ENCODE results near the gene COMMD1. TPM values are rescaled to one million over a fixed set of nuclear protein-coding genes. Genes with fewer than 3 reads are reported as not detected.

Gene COMMD1
- polyA plus RNA-seq, 1 donor from 2014 or later = 69.1 TPM

DNA sequence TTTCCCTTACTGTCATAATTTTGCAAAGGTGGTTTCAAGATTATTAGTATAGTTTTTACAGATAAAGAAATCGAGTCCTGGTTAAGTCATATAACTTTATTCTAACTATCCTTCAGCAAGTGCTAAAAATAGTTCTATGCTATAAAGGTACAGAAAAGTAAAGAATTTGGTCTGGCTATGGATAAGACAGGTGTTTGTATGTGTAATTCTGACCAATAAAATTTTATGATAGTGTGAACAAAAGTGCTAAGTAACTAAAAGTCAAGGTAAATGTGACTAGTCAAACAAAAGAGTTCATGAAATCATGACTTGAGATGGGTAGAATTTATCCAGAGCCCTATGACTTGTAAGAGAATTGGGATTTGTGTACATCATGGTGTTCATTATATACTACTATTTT, 140.7 kb downstream of the COMMD1 start:
- Histone ChIP-seq H3K79me2 (replicated peaks; ENCODE audit: insufficient read depth, low read length) (no peaks in the 10 kb centered on the region), H3K27me3 (ENCODE audit: insufficient read depth, low read depth, low read length) (no peaks in the 10 kb centered on the region), H3K9ac (ENCODE audit: low read length) (no peak overlapping the region), H3K4me2 (ENCODE audit: low read length) (no peak overlapping the region), H3K36me3 (ENCODE audit: insufficient read depth, low read length) (no peaks in the 10 kb centered on the region), H3F3A (ENCODE audit: insufficient read depth, low read length, poor library complexity, severe bottlenecking) (no peaks in the 10 kb centered on the region), H3K9me3 (ENCODE audit: low read length) (no peaks in the 10 kb centered on the region), H3K27ac (ENCODE audit: low read length) (no peak overlapping the region), H3K9me2 (ENCODE audit: insufficient read depth, low read length) (no peaks in the 10 kb centered on the region), H2AFZ (ENCODE audit: low read depth, low read length) (no peak overlapping the region), H4K20me1 (ENCODE audit: insufficient read depth) (no peaks in the 10 kb centered on the region), H3K4me3 (ENCODE audit: low read length) (no peak overlapping the region)
- TF ChIP-seq POLR2AphosphoS5 (IDR thresholded peaks at IDR 0.05) = no peak
- TF ChIP-seq, protein P1, sequence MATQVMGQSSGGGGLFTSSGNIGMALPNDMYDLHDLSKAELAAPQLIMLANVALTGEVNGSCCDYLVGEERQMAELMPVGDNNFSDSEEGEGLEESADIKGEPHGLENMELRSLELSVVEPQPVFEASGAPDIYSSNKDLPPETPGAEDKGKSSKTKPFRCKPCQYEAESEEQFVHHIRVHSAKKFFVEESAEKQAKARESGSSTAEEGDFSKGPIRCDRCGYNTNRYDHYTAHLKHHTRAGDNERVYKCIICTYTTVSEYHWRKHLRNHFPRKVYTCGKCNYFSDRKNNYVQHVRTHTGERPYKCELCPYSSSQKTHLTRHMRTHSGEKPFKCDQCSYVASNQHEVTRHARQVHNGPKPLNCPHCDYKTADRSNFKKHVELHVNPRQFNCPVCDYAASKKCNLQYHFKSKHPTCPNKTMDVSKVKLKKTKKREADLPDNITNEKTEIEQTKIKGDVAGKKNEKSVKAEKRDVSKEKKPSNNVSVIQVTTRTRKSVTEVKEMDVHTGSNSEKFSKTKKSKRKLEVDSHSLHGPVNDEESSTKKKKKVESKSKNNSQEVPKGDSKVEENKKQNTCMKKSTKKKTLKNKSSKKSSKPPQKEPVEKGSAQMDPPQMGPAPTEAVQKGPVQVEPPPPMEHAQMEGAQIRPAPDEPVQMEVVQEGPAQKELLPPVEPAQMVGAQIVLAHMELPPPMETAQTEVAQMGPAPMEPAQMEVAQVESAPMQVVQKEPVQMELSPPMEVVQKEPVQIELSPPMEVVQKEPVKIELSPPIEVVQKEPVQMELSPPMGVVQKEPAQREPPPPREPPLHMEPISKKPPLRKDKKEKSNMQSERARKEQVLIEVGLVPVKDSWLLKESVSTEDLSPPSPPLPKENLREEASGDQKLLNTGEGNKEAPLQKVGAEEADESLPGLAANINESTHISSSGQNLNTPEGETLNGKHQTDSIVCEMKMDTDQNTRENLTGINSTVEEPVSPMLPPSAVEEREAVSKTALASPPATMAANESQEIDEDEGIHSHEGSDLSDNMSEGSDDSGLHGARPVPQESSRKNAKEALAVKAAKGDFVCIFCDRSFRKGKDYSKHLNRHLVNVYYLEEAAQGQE (IDR thresholded peaks at IDR 0.05; ENCODE audit: borderline replicate concordance) = no peak
- TF ChIP-seq MXI1 (conservative IDR thresholded peaks at IDR 0.05; ENCODE audit: poor library complexity, severe bottlenecking) = no peak

DNA sequence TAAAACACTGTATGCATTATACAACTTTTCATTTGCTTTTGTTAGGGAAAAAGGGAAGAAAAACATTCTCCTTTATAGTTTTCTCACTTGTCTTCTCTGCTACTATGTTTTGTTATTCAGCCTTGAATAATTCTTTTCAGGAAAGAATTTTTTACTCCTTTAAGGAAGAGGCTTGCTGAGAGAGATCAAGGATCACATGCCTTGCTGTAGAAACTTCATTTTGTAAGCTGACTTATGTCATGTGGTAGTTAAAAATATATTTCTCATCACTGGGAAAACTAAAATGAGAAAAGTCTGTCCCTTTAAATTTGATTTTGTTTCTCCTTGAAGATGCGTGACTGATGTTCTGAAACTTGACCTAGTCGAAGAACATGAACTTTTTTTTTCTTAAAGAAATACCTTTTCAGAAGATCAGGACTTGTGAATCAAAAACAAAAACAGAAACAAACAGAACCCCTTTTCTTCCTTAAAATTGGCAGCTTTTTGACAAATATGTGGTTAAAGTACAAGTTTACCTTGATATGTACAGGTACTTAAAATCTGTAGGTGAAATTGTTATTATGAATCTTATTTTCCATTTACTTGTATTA, 145.1 kb downstream of the COMMD1 start:
- Histone ChIP-seq H3K9me3 (ENCODE audit: low read length) (no peaks in the 10 kb centered on the region), H3K4me3 (ENCODE audit: low read length) (no peak overlapping the region), H3K27me3 (ENCODE audit: insufficient read depth, low read depth, low read length) (no peaks in the 10 kb centered on the region), H3F3A (ENCODE audit: insufficient read depth, low read length, poor library complexity, severe bottlenecking) (no peaks in the 10 kb centered on the region), H3K4me2 (ENCODE audit: low read length) (no peak overlapping the region), H4K20me1 (ENCODE audit: insufficient read depth) (no peaks in the 10 kb centered on the region), H3K36me3 (ENCODE audit: insufficient read depth, low read length) (no peaks in the 10 kb centered on the region), H2AFZ (ENCODE audit: low read depth, low read length) (no peak overlapping the region), H3K27ac (ENCODE audit: low read length) (no peak overlapping the region), H3K9ac (ENCODE audit: low read length) (no peak overlapping the region), H3K79me2 (replicated peaks; ENCODE audit: insufficient read depth, low read length) (no peaks in the 10 kb centered on the region), H3K9me2 (ENCODE audit: insufficient read depth, low read length) (no peaks in the 10 kb centered on the region)
- no peak for TF ChIP-seq RAD21 (conservative IDR thresholded peaks at IDR 0.05)
- TF ChIP-seq EP300 (conservative IDR thresholded peaks at IDR 0.05; ENCODE audit: poor library complexity, severe bottlenecking) = no peak
- TF ChIP-seq TAF1 (IDR thresholded peaks at IDR 0.05; ENCODE audit: low read depth) = no peak
- TF ChIP-seq MXI1 (conservative IDR thresholded peaks at IDR 0.05; ENCODE audit: poor library complexity, severe bottlenecking) = no peak
- TF ChIP-seq, protein P1 (IDR thresholded peaks at IDR 0.05; ENCODE audit: borderline replicate concordance) = no peak
- TF ChIP-seq, protein P2, sequence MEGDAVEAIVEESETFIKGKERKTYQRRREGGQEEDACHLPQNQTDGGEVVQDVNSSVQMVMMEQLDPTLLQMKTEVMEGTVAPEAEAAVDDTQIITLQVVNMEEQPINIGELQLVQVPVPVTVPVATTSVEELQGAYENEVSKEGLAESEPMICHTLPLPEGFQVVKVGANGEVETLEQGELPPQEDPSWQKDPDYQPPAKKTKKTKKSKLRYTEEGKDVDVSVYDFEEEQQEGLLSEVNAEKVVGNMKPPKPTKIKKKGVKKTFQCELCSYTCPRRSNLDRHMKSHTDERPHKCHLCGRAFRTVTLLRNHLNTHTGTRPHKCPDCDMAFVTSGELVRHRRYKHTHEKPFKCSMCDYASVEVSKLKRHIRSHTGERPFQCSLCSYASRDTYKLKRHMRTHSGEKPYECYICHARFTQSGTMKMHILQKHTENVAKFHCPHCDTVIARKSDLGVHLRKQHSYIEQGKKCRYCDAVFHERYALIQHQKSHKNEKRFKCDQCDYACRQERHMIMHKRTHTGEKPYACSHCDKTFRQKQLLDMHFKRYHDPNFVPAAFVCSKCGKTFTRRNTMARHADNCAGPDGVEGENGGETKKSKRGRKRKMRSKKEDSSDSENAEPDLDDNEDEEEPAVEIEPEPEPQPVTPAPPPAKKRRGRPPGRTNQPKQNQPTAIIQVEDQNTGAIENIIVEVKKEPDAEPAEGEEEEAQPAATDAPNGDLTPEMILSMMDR (IDR thresholded peaks at IDR 0.05; ENCODE audit: poor library complexity, severe bottlenecking) = no peak
- no peak for TF ChIP-seq EZH2 (IDR thresholded peaks at IDR 0.05; ENCODE audit: borderline replicate concordance, insufficient read depth, low read length, poor library complexity, severe bottlenecking)
- TF ChIP-seq POLR2AphosphoS5 (IDR thresholded peaks at IDR 0.05) = no peak
- TF ChIP-seq SMC3 (conservative IDR thresholded peaks at IDR 0.05; ENCODE audit: poor library complexity) = no peak
